Loucy (cell line): ENCODE data around the gene PCBP3.

Source experiments
- H2AFZ ChIP-seq: fragments of 200-600 bp; sonication (generic); 2 replicates; pipeline ENCODE4 v1.6.0; 2016; ENCODE audit warnings: antibody characterized with exemption, mild to moderate bottlenecking, low read length, moderate library complexity
- H3F3A ChIP-seq: fragments of 200-600 bp; 2 replicates; pipeline ENCODE4 v1.6.0; 2016; ENCODE audit warnings: antibody characterized with exemption, low read depth, mild to moderate bottlenecking
- H3K27me3 ChIP-seq: fragments of 200-600 bp; sonication (generic); 2 replicates; pipeline ENCODE4 v1.6.1; 2014; ENCODE audit warnings: low read length, mild to moderate bottlenecking; ENCODE audit not compliant: insufficient read depth, poor library complexity, severe bottlenecking
- H3K36me3 ChIP-seq: fragments of 200-600 bp; sonication (generic); 2 replicates; pipeline ENCODE4 v1.6.1; 2016; ENCODE audit warnings: low read length; ENCODE audit not compliant: insufficient read depth
- H3K4me1 ChIP-seq: fragments of 200-600 bp; sonication (generic); 2 replicates; pipeline ENCODE4 v1.5.1; 2014; ENCODE audit warnings: low read length, mild to moderate bottlenecking; ENCODE audit not compliant: insufficient read depth, poor library complexity, severe bottlenecking
- H3K4me2 ChIP-seq: fragments of 200-600 bp; sonication (generic); 2 replicates; pipeline ENCODE4 v1.6.0; 2014; ENCODE audit warnings: antibody characterized with exemption, low read length, low read depth, mild to moderate bottlenecking; ENCODE audit not compliant: poor library complexity, severe bottlenecking
- H3K4me3 ChIP-seq: fragments of 200-600 bp; sonication (generic); 2 replicates; pipeline ENCODE4 v1.5.1; 2014; ENCODE audit warnings: low read length, mild to moderate bottlenecking, mixed read lengths; ENCODE audit not compliant: poor library complexity, severe bottlenecking
- H3K79me2 ChIP-seq: fragments of 200-600 bp; sonication (generic); 2 replicates; pipeline ENCODE4 v1.6.1; 2014; ENCODE audit warnings: low read length; ENCODE audit not compliant: insufficient read depth
- H3K9ac ChIP-seq: fragments of 200-600 bp; sonication (generic); 2 replicates; pipeline ENCODE4 v1.6.0; 2014; ENCODE audit warnings: mild to moderate bottlenecking, low read depth, low read length, moderate library complexity; ENCODE audit not compliant: poor library complexity, severe bottlenecking
- H3K9me2 ChIP-seq: fragments of 200-600 bp; sonication (generic); replicated peaks from 2 replicates; pipeline ENCODE4 v1.6.1; 2016; ENCODE audit warnings: low read depth, low read length, mixed read lengths
- H3K9me3 ChIP-seq: fragments of 200-600 bp; sonication (generic); 2 replicates; pipeline ENCODE4 v1.6.1; 2014; ENCODE audit warnings: mild to moderate bottlenecking, antibody characterized with exemption, low read length, low read depth; ENCODE audit not compliant: insufficient read depth
- H4K20me1 ChIP-seq: fragments of 200-600 bp; sonication (generic); 2 replicates; pipeline ENCODE4 v1.6.0; 2014; ENCODE audit warnings: antibody characterized with exemption, low read length, mild to moderate bottlenecking; ENCODE audit not compliant: insufficient read depth, poor library complexity, severe bottlenecking
- EZH2phosphoT487 ChIP-seq: fragments of 200-600 bp; IDR thresholded peaks from 2 replicates; pipeline ENCODE4 v1.6.1; 2018; ENCODE audit warnings: antibody characterized with exemption, mild to moderate bottlenecking, moderate library complexity, borderline replicate concordance
- TF ChIP-seq, protein P1 (sequence below): fragments of 200-600 bp; sonication (generic); conservative IDR thresholded peaks from 2 replicates; pipeline ENCODE4 v1.5.1; 2014; ENCODE audit warnings: mild to moderate bottlenecking, antibody characterized with exemption, low read length

PCBP3 gene

GRCh38 chr21:45910548-45911221, 267.2 kb downstream of the PCBP3 start:
- Histone ChIP-seq H3K9me3 (no peaks in the 10 kb centered on the region), H3F3A (no peaks in the 10 kb centered on the region; the same call in 1 of the 2 replicates), H3K36me3 (no peaks in the 10 kb centered on the region), H3K9me2 (no peaks in the 10 kb centered on the region), H3K4me1 (peaks cover 29% of the 10 kb centered on the region), H3K79me2 (no peaks in the 10 kb centered on the region), H3K4me2 (no peak overlapping the region), H4K20me1 (no peaks in the 10 kb centered on the region), H3K4me3 (no peak overlapping the region), H3K27me3 (no peaks in the 10 kb centered on the region), H2AFZ (no peak overlapping the region), H3K9ac (no peak overlapping the region)
- no peak for TF ChIP-seq EZH2phosphoT487
- TF ChIP-seq, protein P1, sequence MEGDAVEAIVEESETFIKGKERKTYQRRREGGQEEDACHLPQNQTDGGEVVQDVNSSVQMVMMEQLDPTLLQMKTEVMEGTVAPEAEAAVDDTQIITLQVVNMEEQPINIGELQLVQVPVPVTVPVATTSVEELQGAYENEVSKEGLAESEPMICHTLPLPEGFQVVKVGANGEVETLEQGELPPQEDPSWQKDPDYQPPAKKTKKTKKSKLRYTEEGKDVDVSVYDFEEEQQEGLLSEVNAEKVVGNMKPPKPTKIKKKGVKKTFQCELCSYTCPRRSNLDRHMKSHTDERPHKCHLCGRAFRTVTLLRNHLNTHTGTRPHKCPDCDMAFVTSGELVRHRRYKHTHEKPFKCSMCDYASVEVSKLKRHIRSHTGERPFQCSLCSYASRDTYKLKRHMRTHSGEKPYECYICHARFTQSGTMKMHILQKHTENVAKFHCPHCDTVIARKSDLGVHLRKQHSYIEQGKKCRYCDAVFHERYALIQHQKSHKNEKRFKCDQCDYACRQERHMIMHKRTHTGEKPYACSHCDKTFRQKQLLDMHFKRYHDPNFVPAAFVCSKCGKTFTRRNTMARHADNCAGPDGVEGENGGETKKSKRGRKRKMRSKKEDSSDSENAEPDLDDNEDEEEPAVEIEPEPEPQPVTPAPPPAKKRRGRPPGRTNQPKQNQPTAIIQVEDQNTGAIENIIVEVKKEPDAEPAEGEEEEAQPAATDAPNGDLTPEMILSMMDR, result no peak

DNA sequence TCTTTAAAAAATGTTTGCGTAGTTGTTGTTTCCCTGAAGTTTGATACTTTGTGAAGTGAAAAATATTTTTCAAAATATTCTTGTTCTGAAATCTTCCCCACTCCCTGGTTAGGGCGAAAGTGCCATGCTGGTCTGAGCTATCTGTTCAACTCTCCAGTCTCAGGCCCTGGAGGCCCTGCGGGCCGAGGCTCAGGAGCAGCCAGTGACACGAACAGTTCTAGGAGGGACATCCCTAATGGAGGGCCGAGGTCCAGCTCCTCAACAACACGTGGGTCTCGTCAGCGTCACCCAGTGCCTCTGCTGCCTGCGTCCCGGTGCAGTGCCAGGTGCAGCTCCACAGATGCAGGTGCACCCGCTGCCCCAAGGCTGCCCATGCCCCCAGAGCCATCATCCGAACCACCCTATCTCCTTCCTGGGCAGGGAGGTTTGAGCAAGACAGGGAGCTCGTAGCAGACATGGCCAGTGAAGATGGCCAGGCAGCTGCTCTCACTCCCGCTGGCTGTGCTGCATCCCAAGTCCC, 268.3 kb downstream of the PCBP3 start:
- Histone ChIP-seq H3K9me2 (no peaks in the 10 kb centered on the region), H3K79me2 (no peaks in the 10 kb centered on the region), H3K9ac (no peak overlapping the region), H3K4me2 (no peak overlapping the region), H3K4me3 (no peak overlapping the region), H3K9me3 (no peaks in the 10 kb centered on the region), H3F3A (no peaks in the 10 kb centered on the region; the same call in 1 of the 2 replicates), H2AFZ (no peak overlapping the region), H4K20me1 (no peaks in the 10 kb centered on the region), H3K27me3 (no peaks in the 10 kb centered on the region), H3K36me3 (no peaks in the 10 kb centered on the region), H3K4me1 (peaks cover 41% of the 10 kb centered on the region)
- TF ChIP-seq EZH2phosphoT487, result no peak
- TF ChIP-seq, protein P1, result no peak

GRCh38 chr21:45912611-45913417, 269.3 kb downstream of the PCBP3 start:
- TF ChIP-seq, protein P1, result no peak
- TF ChIP-seq EZH2phosphoT487, result no peak
- no peak overlapping the region for H3K9ac ChIP-seq

More at GRCh38 chr21:45912611-45913417, 269.3 kb downstream of the PCBP3 start:
- H3K9me2 ChIP-seq, result no peaks in the 10 kb centered on the region
- H3K4me3 ChIP-seq, result no peak overlapping the region
- no peak overlapping the region for H3K4me2 ChIP-seq
- H3K9me3 ChIP-seq, result no peaks in the 10 kb centered on the region
- H3K27me3 ChIP-seq, result no peaks in the 10 kb centered on the region
- no peaks in the 10 kb centered on the region for H3K36me3 ChIP-seq
- no peaks in the 10 kb centered on the region; the same call in 1 of the 2 replicates for H3F3A ChIP-seq
- H2AFZ ChIP-seq, result no peak overlapping the region
- H3K79me2 ChIP-seq, result no peaks in the 10 kb centered on the region
- peaks cover 50% of the 10 kb centered on the region for H3K4me1 ChIP-seq
- no peaks in the 10 kb centered on the region for H4K20me1 ChIP-seq
